ENCODE data around the gene SLC12A6. TPM values are rescaled to one million over a fixed set of nuclear protein-coding genes. Genes with fewer than 3 reads are reported as not detected.

Gene SLC12A6
- total RNA-seq, 1 experiment from 2014 or later = 8.9 TPM

- Mint-ChIP-seq H3K36me3 (ENCODE audit: insufficient read depth, unreplicated experiment) (peaks cover 43% of the 10 kb centered on the region), H3K4me1 (ENCODE audit: low read depth, unreplicated experiment) (no peaks in the 10 kb centered on the region), H3K4me3 (ENCODE audit: unreplicated experiment) (no peak overlapping the region), H3K27ac (ENCODE audit: unreplicated experiment) (no peak overlapping the region), H3K9me3 (ENCODE audit: unreplicated experiment) (no peaks in the 10 kb centered on the region), H3K27me3 (ENCODE audit: insufficient read depth, unreplicated experiment) (no peaks in the 10 kb centered on the region)
- intact Hi-C loops (cut with micrococcal nuclease; ENCODE audit: unreplicated experiment) = no loop called here
- no peak for DNase-seq
- Histone ChIP-seq H3K36me3 (ENCODE audit: control insufficient read depth, insufficient read depth, low read length) (peaks cover 1% of the 10 kb centered on the region; the same call in 1 of the 2 replicates), H3K4me3 (ENCODE audit: low read depth, low read length) (peak overlapping the region; percentile 80), H3K9me3 (no peaks in the 10 kb centered on the region), H3K27me3 (replicated peaks; ENCODE audit: control insufficient read depth, insufficient read depth, low read length) (no peaks in the 10 kb centered on the region), H3K4me1 (no peaks in the 10 kb centered on the region)
- BruUV-seq (replicated peaks) = TSS peak; percentile 54
- POLR2A ChIA-PET = no interaction called here
- no peak for TF ChIP-seq CTCF (IDR thresholded peaks at IDR 0.05; ENCODE audit: insufficient read depth in 1 of 2, low read depth in 1 of 2, low read length in 1 of 2, severe bottlenecking in 1 of 2, unreplicated experiment in 1 of 2)
- CTCF ChIA-PET = no interaction called here
Observed at GRCh38 chr15:34341381-34342212, 4.0 kb upstream of the SLC12A6 start.

- ChIA-PET CTCF (interaction anchor here (3.0 kb wide), 1 partner anchor 28 kb away, joined by 13 read pairs; the partner anchor contains the start of gene LPCAT4), POLR2A (no interaction called here)
- Mint-ChIP-seq H3K4me1 (ENCODE audit: low read depth, unreplicated experiment) (no peaks in the 10 kb centered on the region), H3K9me3 (ENCODE audit: unreplicated experiment) (no peaks in the 10 kb centered on the region), H3K36me3 (ENCODE audit: insufficient read depth, unreplicated experiment) (peaks cover 43% of the 10 kb centered on the region), H3K27me3 (ENCODE audit: insufficient read depth, unreplicated experiment) (no peaks in the 10 kb centered on the region), H3K4me3 (ENCODE audit: unreplicated experiment) (no peak overlapping the region), H3K27ac (ENCODE audit: unreplicated experiment) (no peak overlapping the region)
- Histone ChIP-seq H3K4me3 (ENCODE audit: low read depth, low read length) (no peak overlapping the region), H3K27me3 (replicated peaks; ENCODE audit: control insufficient read depth, insufficient read depth, low read length) (no peaks in the 10 kb centered on the region), H3K4me1 (no peaks in the 10 kb centered on the region), H3K9me3 (no peaks in the 10 kb centered on the region), H3K36me3 (ENCODE audit: control insufficient read depth, insufficient read depth, low read length) (peaks cover 1% of the 10 kb centered on the region; the same call in 1 of the 2 replicates)
- intact Hi-C loops (cut with micrococcal nuclease; ENCODE audit: unreplicated experiment) = no loop called here
- DNase-seq = no peak
- TF ChIP-seq CTCF (IDR thresholded peaks at IDR 0.05; ENCODE audit: insufficient read depth in 1 of 2, low read depth in 1 of 2, low read length in 1 of 2, severe bottlenecking in 1 of 2, unreplicated experiment in 1 of 2) = no peak
- BruUV-seq (replicated peaks) = no TSS peak
Observed at GRCh38 chr15:34339946-34340345, 2.4 kb upstream of the SLC12A6 start.

- H3K4me1 Mint-ChIP-seq (ENCODE audit: low read depth, unreplicated experiment) = no peaks in the 10 kb centered on the region
- peaks cover 1% of the 10 kb centered on the region; the same call in 1 of the 2 replicates for H3K36me3 ChIP-seq (ENCODE audit: control insufficient read depth, insufficient read depth, low read length)
- DNase-seq = no peak
- TF ChIP-seq CTCF (IDR thresholded peaks at IDR 0.05; ENCODE audit: insufficient read depth in 1 of 2, low read depth in 1 of 2, low read length in 1 of 2, severe bottlenecking in 1 of 2, unreplicated experiment in 1 of 2) = no peak
- peak overlapping the region; percentile 94 for H3K4me3 Mint-ChIP-seq (ENCODE audit: unreplicated experiment)
- peaks cover 43% of the 10 kb centered on the region for H3K36me3 Mint-ChIP-seq (ENCODE audit: insufficient read depth, unreplicated experiment)
- H3K4me3 ChIP-seq (ENCODE audit: low read depth, low read length) = peak overlapping the region; percentile 89
- no peaks in the 10 kb centered on the region for H3K9me3 ChIP-seq
- no peaks in the 10 kb centered on the region for H3K4me1 ChIP-seq
- no TSS peak for BruUV-seq (replicated peaks)
- ChIA-PET POLR2A (interaction anchor here (0.7 to 1.1 kb wide), 3 partner anchors 20 to 236 kb away, joined by 3 to 4 read pairs (median 4); partner anchors contain the start of genes EMC7 and PGBD4), CTCF (interaction anchor here (0.9 to 3.0 kb wide), 3 partner anchors 10 to 29 kb away, joined by 3 to 13 read pairs (median 5); partner anchors contain the start of gene LPCAT4)
- no peak overlapping the region for H3K27ac Mint-ChIP-seq (ENCODE audit: unreplicated experiment)
- intact Hi-C loops (cut with micrococcal nuclease; ENCODE audit: unreplicated experiment) = loop anchor here (1.0 kb wide), 1 partner anchor 29 kb away; the partner anchor contains the start of gene LPCAT4
- H3K9me3 Mint-ChIP-seq (ENCODE audit: unreplicated experiment) = no peaks in the 10 kb centered on the region
- H3K27me3 ChIP-seq (replicated peaks; ENCODE audit: control insufficient read depth, insufficient read depth, low read length) = no peaks in the 10 kb centered on the region
- no peaks in the 10 kb centered on the region for H3K27me3 Mint-ChIP-seq (ENCODE audit: insufficient read depth, unreplicated experiment)
Observed at GRCh38 chr15:34338347-34338746, 766 bp upstream of the SLC12A6 start.

Data from Caco-2 (cell line).